Erythroblast (primary cell): ENCODE results near the gene IDH3G.
A peak's percentile ranks its signal among the peaks of the same experiment; 100 is the strongest.

Experiments used
- GATA1 ChIP-seq: IDR thresholded peaks from 2 replicates; pipeline ENCODE4 v1.6.1; 2011; ENCODE audit warnings: low read depth, mild to moderate bottlenecking, control low read depth, low read length, moderate library complexity
- POLR2A ChIP-seq: IDR thresholded peaks from 2 replicates; pipeline ENCODE4 v1.6.1; 2011; ENCODE audit warnings: mild to moderate bottlenecking, low read length

- TF ChIP-seq POLR2A (peak; percentile 11), GATA1 (no peak)
Observed at GRCh38 chrX:153777261-153778090, 16.7 kb downstream of the IDH3G start.
